T-helper 2 cell treated with Interferon-gamma antibody and Interleukin-4, amounts not matched to agents 5 μg/mL and 100 μg/mL, for 36 hours (primary cell): ENCODE measurements around the gene TMTC2.

Experiments used
- DNase-seq: peaks from one replicate; pipeline ENCODE4 v3.0.0; 2021; ENCODE audit warnings: low spot score
- H3K27ac Mint-ChIP-seq: one replicate; pipeline ENCODE4 v1.8.0; 2021; ENCODE audit warnings: mild to moderate bottlenecking, mixed read lengths
- H3K27me3 Mint-ChIP-seq: one replicate; pipeline ENCODE4 v1.8.0; 2021; ENCODE audit warnings: low read depth, mixed read lengths
- H3K36me3 Mint-ChIP-seq: one replicate; pipeline ENCODE4 v1.8.0; 2021; ENCODE audit warnings: low read depth, mixed read lengths
- H3K4me1 Mint-ChIP-seq: one replicate; pipeline ENCODE4 v1.8.0; 2021; ENCODE audit warnings: low read depth, mixed read lengths
- H3K4me3 Mint-ChIP-seq: one replicate; pipeline ENCODE4 v1.8.0; 2022; ENCODE audit warnings: mild to moderate bottlenecking, moderate library complexity, mixed read lengths
- H3K9me3 Mint-ChIP-seq: one replicate; pipeline ENCODE4 v1.8.0; 2021; ENCODE audit warnings: mixed read lengths

TMTC2 gene

DNA sequence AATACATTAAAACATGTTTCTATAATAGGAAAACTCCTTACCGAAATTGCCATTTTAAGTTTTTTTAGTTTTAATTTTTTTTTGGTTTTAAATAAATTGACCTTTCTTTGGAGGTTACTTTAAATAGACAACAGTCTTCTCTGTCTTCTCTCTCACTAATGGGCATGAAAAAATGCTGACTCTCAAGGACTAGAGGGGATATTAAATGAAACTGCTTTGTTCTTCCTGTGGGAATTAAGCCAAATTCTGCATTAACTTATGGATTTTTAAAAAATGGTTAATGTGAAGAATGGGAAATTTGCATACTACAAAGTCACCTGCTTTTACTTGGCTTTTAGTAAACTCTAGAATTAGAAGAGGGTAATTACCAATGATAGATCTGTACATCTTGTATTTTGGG, 378.9 kb downstream of the TMTC2 start:
- no peak for DNase-seq
- H3K36me3 Mint-ChIP-seq: no peaks in the 10 kb centered on the region
- no peaks in the 10 kb centered on the region for H3K9me3 Mint-ChIP-seq
- H3K4me1 Mint-ChIP-seq: no peaks in the 10 kb centered on the region
- no peaks in the 10 kb centered on the region for H3K27me3 Mint-ChIP-seq
- no peak overlapping the region for H3K27ac Mint-ChIP-seq
- H3K4me3 Mint-ChIP-seq: no peak overlapping the region

DNA sequence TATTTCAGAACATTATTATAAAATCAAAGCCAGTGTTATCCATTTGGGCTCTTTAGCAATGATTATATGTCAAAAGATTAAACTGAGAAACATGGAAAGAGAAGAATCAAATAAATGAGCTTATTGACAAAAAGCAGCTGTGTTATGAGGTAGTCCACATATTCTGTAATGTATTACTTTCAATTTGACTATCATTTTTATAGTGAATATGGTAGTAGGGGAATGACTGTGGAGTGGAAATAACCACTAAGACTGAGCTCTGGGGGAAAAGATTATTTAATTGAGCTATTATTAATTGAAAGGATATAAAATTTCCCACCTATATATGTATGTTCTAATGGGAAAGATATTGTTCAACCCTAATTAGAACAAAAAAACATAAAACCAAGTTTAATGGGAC, 381.3 kb downstream of the TMTC2 start:
- no peak for DNase-seq
- H3K4me3 Mint-ChIP-seq: no peak overlapping the region
- no peaks in the 10 kb centered on the region for H3K36me3 Mint-ChIP-seq
- H3K4me1 Mint-ChIP-seq: no peaks in the 10 kb centered on the region
- no peaks in the 10 kb centered on the region for H3K27me3 Mint-ChIP-seq
- no peak overlapping the region for H3K27ac Mint-ChIP-seq
- peaks cover 13% of the 10 kb centered on the region for H3K9me3 Mint-ChIP-seq

DNA sequence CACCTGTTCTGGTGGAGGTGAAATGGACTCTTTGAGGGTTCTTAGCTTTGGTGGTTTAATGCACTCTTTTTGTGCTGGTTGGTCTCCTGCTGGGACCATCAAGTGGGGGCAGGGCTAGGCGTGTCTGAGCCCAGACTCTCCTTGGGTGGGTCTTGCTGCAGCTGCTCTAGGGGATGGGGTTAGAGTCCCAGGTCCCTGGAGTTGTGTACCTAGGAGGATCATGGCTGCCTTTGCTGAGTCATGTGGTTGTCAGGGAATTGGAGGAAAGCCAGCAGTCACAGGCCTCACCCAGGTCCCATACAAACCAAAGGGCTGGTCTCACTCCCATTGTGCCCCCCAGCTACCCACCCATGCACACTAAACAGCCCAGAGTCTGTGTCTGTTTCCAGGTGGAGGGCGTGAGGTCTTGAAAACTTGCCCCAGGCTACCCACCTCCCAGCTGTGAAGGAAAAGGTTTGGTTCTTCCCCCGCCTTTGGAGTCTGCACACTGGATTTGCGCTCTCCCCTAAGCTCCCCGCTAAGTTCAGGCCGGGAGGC, 387.7 kb downstream of the TMTC2 start:
- Mint-ChIP-seq H3K4me3 (no peak overlapping the region), H3K4me1 (no peaks in the 10 kb centered on the region), H3K9me3 (peaks cover 18% of the 10 kb centered on the region), H3K27me3 (no peaks in the 10 kb centered on the region), H3K36me3 (no peaks in the 10 kb centered on the region), H3K27ac (no peak overlapping the region)
- DNase-seq: no peak

DNA sequence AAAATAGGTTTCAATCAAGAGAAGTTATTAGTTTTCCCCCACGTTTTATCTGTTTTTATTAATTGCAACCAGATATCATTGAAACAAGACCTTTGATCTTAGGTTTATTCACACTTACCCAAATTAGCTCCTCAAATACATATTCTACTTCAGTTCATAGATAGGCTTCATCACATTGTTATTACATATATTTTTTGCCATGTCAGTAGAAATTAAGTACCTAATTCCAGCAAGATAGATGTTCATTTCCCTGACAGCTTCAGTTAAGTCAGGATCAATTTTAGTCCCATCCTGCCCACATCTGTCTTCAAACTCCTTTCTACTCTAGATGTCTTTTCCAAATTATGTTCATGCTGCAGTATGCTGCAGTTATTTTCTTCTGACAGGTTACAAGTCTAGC, 388.8 kb downstream of the TMTC2 start:
- Mint-ChIP-seq H3K4me3 (no peak overlapping the region), H3K4me1 (no peaks in the 10 kb centered on the region), H3K27ac (no peak overlapping the region), H3K36me3 (no peaks in the 10 kb centered on the region), H3K9me3 (peaks cover 18% of the 10 kb centered on the region), H3K27me3 (no peaks in the 10 kb centered on the region)
- DNase-seq: no peak

DNA sequence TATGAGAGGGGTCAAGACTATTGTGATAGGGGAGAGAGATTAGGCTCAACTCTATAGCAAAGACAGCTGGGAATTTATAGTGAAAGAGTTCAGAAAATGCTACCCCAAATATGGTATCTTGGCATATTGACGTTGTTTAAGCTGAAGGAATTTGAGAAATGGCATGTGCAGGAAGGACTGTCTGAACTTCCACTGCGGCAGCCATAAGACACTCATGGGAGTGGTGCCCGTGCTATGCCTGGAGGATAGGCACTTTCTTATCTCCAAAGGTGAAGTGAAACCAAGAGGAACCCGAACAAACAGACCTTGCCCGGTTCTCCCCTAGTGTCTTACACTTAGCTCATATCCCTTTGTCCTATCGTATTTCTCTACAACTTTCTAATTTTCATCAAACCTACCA, 390.3 kb downstream of the TMTC2 start:
- Mint-ChIP-seq H3K27me3 (no peaks in the 10 kb centered on the region), H3K9me3 (peaks cover 10% of the 10 kb centered on the region)

DNA sequence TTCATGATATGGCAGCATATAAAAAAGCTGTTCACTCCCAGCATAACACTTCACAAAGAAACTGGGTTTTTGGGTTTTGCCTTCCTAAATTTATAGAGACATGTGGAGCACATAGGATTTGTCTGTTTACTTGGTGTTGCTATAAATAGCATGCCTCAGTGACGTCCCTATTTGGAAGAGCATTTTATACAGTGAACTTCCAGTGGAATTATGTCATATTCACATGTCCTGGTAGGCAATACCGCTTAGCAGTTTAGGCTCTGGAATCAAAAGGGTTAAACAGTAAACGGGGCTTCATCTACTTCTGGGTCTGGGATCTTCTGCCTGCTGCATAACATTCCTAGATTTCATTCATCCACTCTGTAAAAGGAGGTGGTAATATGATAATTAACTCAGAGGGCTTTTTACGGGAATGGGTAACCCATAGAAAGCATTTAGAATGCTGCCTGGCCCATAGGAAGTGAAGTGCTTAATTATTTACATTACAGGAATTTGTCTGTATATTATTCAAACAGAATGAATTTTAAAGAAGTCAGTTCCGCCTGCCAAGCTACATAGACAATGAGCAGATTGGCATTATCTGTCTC, 396.1 kb downstream of the TMTC2 start:
- no peak overlapping the region for H3K4me3 Mint-ChIP-seq
- H3K27me3 Mint-ChIP-seq: no peaks in the 10 kb centered on the region
- H3K36me3 Mint-ChIP-seq: no peaks in the 10 kb centered on the region
- no peaks in the 10 kb centered on the region for H3K9me3 Mint-ChIP-seq
- no peak overlapping the region for H3K27ac Mint-ChIP-seq
- H3K4me1 Mint-ChIP-seq: no peaks in the 10 kb centered on the region
- DNase-seq: no peak

More for the DNA sequence above, 390.3 kb downstream of the TMTC2 start:
- Mint-ChIP-seq H3K4me1 (no peaks in the 10 kb centered on the region), H3K4me3 (no peak overlapping the region), H3K36me3 (no peaks in the 10 kb centered on the region), H3K27ac (no peak overlapping the region)
- no peak for DNase-seq

DNA sequence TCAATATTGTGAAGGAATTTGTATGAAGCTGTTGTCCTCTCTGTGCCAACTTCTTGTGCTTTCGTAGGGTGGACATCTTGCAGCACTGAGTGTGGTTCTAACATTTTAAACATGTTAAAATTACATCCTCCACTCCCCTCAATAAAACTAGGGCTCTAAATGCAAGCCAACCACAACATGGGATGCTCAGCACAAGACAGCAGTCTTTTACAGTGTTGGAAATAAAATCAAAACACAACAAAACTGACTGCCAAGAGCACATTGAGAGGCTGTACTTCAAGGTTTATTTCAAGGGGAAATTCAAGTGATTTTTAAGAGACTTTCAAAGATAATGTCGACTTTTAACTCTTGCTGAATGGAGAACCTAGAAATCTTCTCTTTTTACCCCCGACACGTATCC, 396.9 kb downstream of the TMTC2 start:
- Mint-ChIP-seq H3K27me3 (no peaks in the 10 kb centered on the region), H3K4me3 (no peak overlapping the region), H3K36me3 (no peaks in the 10 kb centered on the region), H3K9me3 (no peaks in the 10 kb centered on the region), H3K4me1 (no peaks in the 10 kb centered on the region), H3K27ac (no peak overlapping the region)
- no peak for DNase-seq

DNA sequence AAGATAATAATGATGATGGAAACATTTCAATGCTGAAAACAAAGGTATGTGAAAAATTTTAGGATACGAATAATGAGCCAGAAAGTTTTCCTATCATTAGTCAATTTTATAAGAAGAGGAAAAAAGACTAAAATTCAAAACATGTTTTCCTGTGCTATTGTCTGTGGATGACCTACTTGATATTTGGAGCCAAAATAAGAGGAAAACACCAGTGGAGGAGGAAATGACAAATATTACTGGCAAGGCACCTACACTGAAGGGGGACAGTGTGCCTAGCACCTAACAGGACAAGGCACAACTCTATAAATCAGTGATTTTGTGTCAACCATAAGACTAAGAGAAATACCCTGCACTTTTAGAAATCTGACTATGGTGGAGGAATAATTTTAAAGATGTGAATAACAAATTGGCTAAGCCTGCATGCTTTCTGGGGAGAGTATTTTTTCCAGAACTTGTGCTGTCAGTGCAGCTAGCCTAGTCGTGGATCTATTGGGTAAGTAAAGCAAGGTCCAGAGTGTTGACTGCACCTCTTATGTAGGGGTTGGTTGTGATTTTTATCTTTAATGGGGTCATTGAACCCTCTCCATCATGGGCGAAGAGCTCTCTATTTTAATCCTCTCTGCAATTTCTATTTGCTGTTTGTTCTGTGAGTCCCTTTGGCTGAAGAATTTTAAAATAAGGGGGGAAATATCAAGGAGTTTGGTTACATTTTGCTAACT, 398.0 kb downstream of the TMTC2 start:
- no peaks in the 10 kb centered on the region for H3K9me3 Mint-ChIP-seq
- no peak overlapping the region for H3K27ac Mint-ChIP-seq
- H3K36me3 Mint-ChIP-seq: no peaks in the 10 kb centered on the region
- H3K4me3 Mint-ChIP-seq: no peak overlapping the region
- H3K27me3 Mint-ChIP-seq: no peaks in the 10 kb centered on the region
- no peak for DNase-seq
- H3K4me1 Mint-ChIP-seq: no peaks in the 10 kb centered on the region

DNA sequence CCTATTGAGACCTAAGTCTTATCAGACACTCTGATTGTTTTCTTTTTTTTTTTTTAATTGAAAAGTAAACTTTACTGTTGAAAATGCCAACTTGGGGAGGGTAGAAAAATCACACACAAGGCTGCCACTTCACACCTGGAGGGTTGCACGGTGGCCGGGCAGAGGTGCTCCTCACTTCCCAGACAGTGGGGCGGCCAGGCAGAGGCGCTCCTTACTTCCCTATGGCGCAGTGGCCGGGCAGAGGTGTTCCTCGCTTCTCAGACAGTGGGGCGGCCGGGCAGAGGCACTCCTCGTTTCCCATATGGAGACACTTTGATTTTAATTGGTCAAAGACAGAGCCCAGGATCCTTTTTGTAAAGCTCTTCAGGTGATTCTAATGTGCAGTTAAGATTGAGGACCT, 399.3 kb downstream of the TMTC2 start:
- no peaks in the 10 kb centered on the region for H3K4me1 Mint-ChIP-seq

DNA sequence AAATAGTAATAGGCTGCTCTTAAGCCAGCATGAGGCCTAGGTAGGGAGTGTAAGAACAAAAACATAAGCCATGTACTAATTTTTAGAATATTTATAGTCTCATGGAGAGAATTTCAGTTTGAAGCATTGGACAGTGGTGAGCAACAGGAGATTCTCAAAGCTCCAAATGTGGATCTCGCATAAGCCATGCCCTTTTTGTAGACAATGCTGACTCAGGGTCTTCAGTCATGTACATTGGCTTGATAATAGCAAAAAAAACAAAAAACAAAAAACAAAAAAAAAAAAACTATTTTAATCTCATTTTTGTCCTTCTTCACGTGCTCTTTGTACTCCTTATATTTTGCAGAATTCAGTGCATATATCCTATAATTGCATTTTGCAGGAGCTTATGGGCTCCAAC, 402.9 kb downstream of the TMTC2 start:
- Mint-ChIP-seq H3K4me1 (no peaks in the 10 kb centered on the region), H3K36me3 (no peaks in the 10 kb centered on the region), H3K9me3 (no peaks in the 10 kb centered on the region), H3K27ac (no peak overlapping the region), H3K27me3 (no peaks in the 10 kb centered on the region), H3K4me3 (no peak overlapping the region)
- DNase-seq: no peak

More for the DNA sequence above, 399.3 kb downstream of the TMTC2 start:
- Mint-ChIP-seq H3K27ac (no peak overlapping the region), H3K27me3 (no peaks in the 10 kb centered on the region), H3K9me3 (no peaks in the 10 kb centered on the region), H3K36me3 (no peaks in the 10 kb centered on the region), H3K4me3 (no peak overlapping the region)
- DNase-seq: no peak

DNA sequence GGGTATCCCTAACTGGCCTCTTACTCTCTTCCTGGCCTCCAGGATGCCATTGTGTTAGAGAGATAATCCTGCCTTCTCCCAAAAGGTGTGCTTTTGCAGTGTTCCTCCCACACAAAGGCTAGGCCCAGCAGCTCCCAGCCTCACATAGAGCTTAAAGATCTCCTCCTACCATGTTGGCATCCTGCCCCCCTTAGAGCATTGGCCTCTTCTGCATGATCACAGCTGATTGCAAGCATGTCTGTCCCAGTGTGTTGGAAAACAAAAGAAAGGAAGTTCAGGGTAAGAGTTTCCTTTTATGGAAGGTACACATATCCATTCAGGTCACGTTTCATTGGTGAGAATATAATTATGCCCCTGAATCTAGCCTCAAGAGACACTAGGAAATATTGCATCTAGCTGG, 405.4 kb downstream of the TMTC2 start:
- Mint-ChIP-seq H3K4me1 (no peaks in the 10 kb centered on the region), H3K36me3 (no peaks in the 10 kb centered on the region), H3K4me3 (no peak overlapping the region), H3K27ac (no peak overlapping the region), H3K9me3 (no peaks in the 10 kb centered on the region), H3K27me3 (no peaks in the 10 kb centered on the region)
- no peak for DNase-seq

DNA sequence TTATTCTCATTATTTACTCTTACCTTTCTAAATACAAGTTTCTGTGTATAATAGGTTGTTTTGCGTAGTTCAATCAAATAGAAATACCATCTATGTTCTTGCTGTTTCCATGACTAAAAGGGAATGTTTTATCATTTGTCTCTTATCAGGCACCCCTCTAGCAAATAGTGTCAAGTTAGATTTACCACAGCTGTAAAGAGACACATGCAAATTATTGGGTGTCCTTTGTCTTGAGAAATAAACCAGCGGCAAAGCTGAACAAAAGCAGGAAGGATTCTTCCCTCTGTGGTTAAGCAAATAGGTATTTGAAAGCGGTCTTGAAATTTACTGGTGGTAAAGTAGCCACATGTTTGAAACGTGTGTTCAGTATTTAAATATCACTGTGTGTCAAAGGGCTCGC, 405.9 kb downstream of the TMTC2 start:
- Mint-ChIP-seq H3K27ac (no peak overlapping the region), H3K36me3 (no peaks in the 10 kb centered on the region), H3K9me3 (no peaks in the 10 kb centered on the region)

DNA sequence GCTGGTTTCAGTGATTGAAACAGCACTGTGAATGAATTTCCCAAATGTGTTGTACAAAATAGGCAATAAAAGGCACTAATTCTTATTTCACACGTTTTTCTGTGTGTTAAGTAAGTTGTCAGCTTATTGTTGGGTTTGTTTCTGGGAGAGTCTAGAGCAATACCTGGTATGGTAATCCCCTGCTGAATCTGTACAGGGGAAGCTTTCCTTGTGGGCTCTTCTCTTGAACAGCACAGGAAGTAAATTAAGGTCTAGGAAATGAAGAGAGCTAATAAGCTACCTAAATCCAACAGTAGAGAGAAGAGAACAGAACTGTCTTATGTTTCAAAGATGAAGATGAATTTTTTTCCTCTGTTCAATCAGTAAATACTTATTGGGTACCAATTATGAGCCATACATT, 406.7 kb downstream of the TMTC2 start:
- Mint-ChIP-seq H3K4me1 (no peaks in the 10 kb centered on the region), H3K9me3 (no peaks in the 10 kb centered on the region), H3K36me3 (no peaks in the 10 kb centered on the region), H3K27me3 (no peaks in the 10 kb centered on the region), H3K4me3 (no peak overlapping the region), H3K27ac (no peak overlapping the region)
- DNase-seq: no peak

More for the DNA sequence above, 405.9 kb downstream of the TMTC2 start:
- H3K27me3 Mint-ChIP-seq: no peaks in the 10 kb centered on the region
- H3K4me1 Mint-ChIP-seq: no peaks in the 10 kb centered on the region
- no peak overlapping the region for H3K4me3 Mint-ChIP-seq
- DNase-seq: no peak

DNA sequence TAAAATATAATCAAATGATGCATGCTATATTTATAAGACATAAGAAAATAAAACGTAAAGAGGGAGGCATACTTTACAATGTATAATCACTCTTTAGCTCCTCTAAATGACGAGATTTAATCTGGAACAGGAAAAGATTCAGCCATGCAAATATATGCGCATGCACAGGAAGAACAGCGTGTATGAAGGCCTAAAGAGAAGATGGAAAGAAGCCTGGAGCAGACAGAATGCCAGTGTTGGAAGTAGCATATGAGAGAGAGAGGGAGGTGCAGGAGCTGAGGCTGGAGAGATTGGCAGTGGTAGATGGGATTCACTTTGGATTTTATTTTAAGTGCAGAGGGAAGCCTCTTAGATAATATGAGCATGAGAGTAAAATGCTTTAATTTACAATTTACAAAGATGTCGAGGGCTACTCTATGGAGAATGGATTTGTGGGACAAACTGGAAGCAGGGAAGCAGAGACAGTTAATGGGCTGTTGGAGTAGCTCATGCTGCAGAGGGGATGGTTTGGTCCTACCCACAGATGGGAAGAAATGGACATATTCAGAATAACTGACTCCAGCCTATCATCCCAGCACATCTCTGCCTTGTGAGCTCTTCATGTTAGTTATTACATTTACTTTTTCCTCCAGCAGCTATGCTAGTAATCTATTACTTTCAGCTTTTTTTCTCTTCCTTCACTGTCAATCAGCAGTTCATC, 411.1 kb downstream of the TMTC2 start:
- H3K4me3 Mint-ChIP-seq: no peak overlapping the region
- no peaks in the 10 kb centered on the region for H3K36me3 Mint-ChIP-seq
- no peaks in the 10 kb centered on the region for H3K9me3 Mint-ChIP-seq
- H3K4me1 Mint-ChIP-seq: no peaks in the 10 kb centered on the region
- no peak overlapping the region for H3K27ac Mint-ChIP-seq
- no peaks in the 10 kb centered on the region for H3K27me3 Mint-ChIP-seq
- DNase-seq: no peak
